BLaER1 (cell line): ENCODE measurements around the gene ITGAE.

Source experiments
- H3K27ac ChIP-seq: shearing (Covaris generic); formaldehyde crosslinking; 2 replicates; pipeline ENCODE4 v1.8.1; 2022
- H3K27me3 ChIP-seq: shearing (Covaris generic); formaldehyde crosslinking; 2 replicates; pipeline ENCODE4 v1.8.1; 2022
- H3K36me3 ChIP-seq: shearing (Covaris generic); formaldehyde crosslinking; 2 replicates; pipeline ENCODE4 v1.8.1; 2022
- H3K4me1 ChIP-seq: shearing (Covaris generic); formaldehyde crosslinking; 2 replicates; pipeline ENCODE4 v1.8.1; 2022
- H3K4me2 ChIP-seq: shearing (Covaris generic); formaldehyde crosslinking; 2 replicates; pipeline ENCODE4 v1.8.1; 2022
- H3K4me3 ChIP-seq: shearing (Covaris generic); formaldehyde crosslinking; 2 replicates; pipeline ENCODE4 v1.8.1; 2022
- H3K9ac ChIP-seq: shearing (Covaris generic); formaldehyde crosslinking; 2 replicates; pipeline ENCODE4 v1.8.1; 2022
- H3K9me3 ChIP-seq: shearing (Covaris generic); formaldehyde crosslinking; 2 replicates; pipeline ENCODE4 v1.8.1; 2022
- H4K20me1 ChIP-seq: shearing (Covaris generic); formaldehyde crosslinking; 2 replicates; pipeline ENCODE4 v1.8.1; 2022
- Cebpa-rat ChIP-seq: shearing (Covaris generic); IDR thresholded peaks from 2 replicates; pipeline ENCODE4 v1.8.1; 2022

The ITGAE gene

DNA sequence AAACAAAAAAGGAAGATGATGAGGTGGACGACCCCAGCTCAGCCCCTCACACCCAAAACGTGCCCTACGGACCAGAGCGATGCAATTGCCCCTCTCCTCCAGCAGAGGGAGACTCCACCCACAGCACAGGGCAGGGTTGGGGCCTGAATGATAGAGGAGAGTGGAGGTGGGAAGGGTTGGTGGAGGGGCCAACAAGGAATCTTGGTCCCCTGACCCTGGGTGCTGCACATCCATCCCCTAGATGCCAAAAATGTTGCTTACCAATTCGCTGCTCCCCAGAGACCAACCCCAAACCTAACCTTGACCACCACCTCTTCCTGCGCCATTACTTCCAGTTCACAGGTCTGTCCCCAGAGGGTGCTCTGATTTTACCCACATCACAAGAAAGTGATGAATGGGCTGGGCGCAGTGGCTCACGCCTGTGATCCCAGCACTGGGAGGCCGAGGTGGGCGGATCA lies 117.9 kb downstream of the ITGAE start:
- H3K9me3 ChIP-seq, result no peaks in the 10 kb centered on the region
- H3K4me2 ChIP-seq, result peak overlapping the region; percentile 65

DNA sequence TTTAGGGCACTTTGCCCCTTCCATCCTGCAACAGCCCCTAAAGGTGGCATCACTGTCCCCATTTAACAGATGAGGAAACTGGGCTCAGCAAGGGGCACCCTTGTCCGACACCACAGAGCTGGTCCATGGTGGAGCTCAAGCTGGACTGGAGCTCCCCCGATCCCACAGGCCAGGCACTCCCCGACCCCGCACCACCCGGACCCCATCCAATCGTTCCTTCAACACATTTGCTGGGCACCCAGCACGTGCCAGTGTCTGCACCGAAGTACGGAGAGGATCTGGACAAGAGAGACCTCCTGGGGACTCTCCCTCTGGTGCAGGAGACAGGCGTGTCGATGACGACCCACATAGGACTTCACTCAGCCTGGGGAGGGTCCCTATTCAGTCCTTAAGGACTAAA lies 119.0 kb downstream of the ITGAE start:
- peaks cover 21% of the 10 kb centered on the region; the same call in 1 of the 2 replicates for H4K20me1 ChIP-seq
- no peak overlapping the region for H3K27ac ChIP-seq
- TF ChIP-seq Cebpa-rat, result no peak
- no peaks in the 10 kb centered on the region for H3K9me3 ChIP-seq
- H3K4me3 ChIP-seq, result no peak overlapping the region
- no peak overlapping the region for H3K4me2 ChIP-seq
- H3K4me1 ChIP-seq, result peaks cover 34% of the 10 kb centered on the region
- H3K36me3 ChIP-seq, result peaks cover 34% of the 10 kb centered on the region; the same call in 1 of the 2 replicates
- no peak overlapping the region for H3K9ac ChIP-seq
- H3K27me3 ChIP-seq, result no peaks in the 10 kb centered on the region

More for the DNA sequence above, 117.9 kb downstream of the ITGAE start:
- Histone ChIP-seq H3K4me3 (no peak overlapping the region), H3K4me1 (peaks cover 36% of the 10 kb centered on the region), H4K20me1 (peaks cover 21% of the 10 kb centered on the region; the same call in 1 of the 2 replicates), H3K36me3 (peaks cover 24% of the 10 kb centered on the region; the same call in 1 of the 2 replicates), H3K27ac (no peak overlapping the region), H3K27me3 (no peaks in the 10 kb centered on the region), H3K9ac (no peak overlapping the region)
- no peak for TF ChIP-seq Cebpa-rat

DNA sequence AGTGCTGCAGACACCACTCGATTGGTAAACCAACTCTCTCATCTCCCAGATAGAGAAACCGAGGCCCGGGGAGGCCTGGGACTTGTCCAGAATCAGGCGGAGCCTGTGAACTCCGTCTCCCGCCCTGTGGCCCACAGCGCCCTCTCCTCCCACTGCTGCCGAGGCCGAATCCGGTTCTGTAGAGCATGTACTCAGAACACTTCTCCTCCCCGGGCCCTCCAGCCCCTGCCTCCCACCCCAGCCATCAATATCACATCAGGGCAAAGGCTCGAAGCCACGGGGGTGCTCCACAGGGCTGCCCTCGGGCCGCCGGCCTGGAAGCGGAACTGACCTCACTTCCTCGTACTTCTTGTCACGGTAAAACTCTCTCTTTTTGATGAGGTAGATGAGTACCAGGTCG lies 119.4 kb downstream of the ITGAE start:
- H3K27me3 ChIP-seq, result no peaks in the 10 kb centered on the region
- H3K36me3 ChIP-seq, result peaks cover 38% of the 10 kb centered on the region; the same call in 1 of the 2 replicates
- no peaks in the 10 kb centered on the region for H3K9me3 ChIP-seq
- H3K9ac ChIP-seq, result no peak overlapping the region
- H3K4me3 ChIP-seq, result no peak overlapping the region
- TF ChIP-seq Cebpa-rat, result no peak
- peaks cover 21% of the 10 kb centered on the region; the same call in 1 of the 2 replicates for H4K20me1 ChIP-seq
- H3K4me1 ChIP-seq, result peaks cover 34% of the 10 kb centered on the region
- H3K4me2 ChIP-seq, result no peak overlapping the region
- H3K27ac ChIP-seq, result no peak overlapping the region

DNA sequence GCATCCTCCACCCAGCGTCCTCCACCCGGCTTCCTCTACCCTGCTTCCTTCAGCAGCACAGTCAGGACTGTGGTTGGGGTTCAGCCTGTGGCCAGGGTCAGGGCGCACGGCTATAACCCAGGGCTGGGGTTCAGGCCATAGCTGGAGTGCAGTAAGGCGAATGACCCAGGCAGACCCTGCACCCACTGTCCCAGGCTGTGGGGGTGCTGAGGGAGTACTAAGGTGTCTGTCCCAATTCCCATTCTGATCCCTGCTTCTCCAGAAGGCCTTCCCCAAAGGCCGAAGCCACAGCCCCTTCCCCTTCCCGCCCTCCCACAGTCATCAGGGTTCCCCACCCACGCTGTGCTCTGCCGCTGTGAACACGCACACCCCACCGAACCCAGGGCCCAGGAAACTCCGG lies 119.9 kb downstream of the ITGAE start:
- peaks cover 38% of the 10 kb centered on the region; the same call in 1 of the 2 replicates for H3K36me3 ChIP-seq
- H3K4me2 ChIP-seq, result no peak overlapping the region
- H3K27me3 ChIP-seq, result no peaks in the 10 kb centered on the region
- no peak overlapping the region for H3K9ac ChIP-seq
- no peak overlapping the region for H3K27ac ChIP-seq
- H4K20me1 ChIP-seq, result peaks cover 21% of the 10 kb centered on the region; the same call in 1 of the 2 replicates
- no peak for TF ChIP-seq Cebpa-rat
- no peaks in the 10 kb centered on the region for H3K9me3 ChIP-seq
- peaks cover 34% of the 10 kb centered on the region for H3K4me1 ChIP-seq
- H3K4me3 ChIP-seq, result no peak overlapping the region

DNA sequence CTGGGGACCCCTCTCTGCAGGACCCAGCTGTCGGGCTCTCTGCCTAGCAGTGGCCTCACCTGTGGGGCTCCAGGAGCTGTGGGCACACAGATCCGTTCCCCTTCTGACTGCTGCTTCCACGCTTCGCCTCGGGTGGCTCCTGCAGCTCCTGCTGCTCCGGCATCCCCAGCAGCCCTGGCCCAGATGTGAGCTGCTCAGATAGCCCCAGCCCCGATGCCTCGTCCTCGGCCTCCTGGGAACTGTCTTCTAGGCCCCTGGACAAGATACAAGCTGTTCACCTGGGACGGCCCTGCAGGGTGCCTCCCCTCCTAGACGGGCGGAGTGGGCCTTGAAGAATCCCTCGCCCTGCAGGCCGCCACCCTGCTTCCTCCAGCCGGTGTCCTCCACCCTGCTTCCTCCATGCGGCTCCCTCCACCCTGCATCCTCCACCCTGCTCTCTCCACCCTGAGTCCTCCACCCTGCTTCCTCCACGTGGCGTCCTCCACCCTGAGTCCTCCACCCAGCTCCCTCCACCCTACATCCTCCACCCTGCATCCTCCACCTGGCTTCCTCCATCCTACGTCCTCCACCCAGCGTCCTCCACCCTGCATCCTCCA lies 121.4 kb downstream of the ITGAE start:
- H3K9ac ChIP-seq, result no peak overlapping the region
- no peak overlapping the region for H3K4me3 ChIP-seq
- no peak overlapping the region for H3K27ac ChIP-seq
- H3K36me3 ChIP-seq, result peaks cover 46% of the 10 kb centered on the region; the same call in 1 of the 2 replicates
- H3K4me2 ChIP-seq, result no peak overlapping the region
- H3K9me3 ChIP-seq, result no peaks in the 10 kb centered on the region
- no peaks in the 10 kb centered on the region for H3K27me3 ChIP-seq
- H4K20me1 ChIP-seq, result peaks cover 21% of the 10 kb centered on the region; the same call in 1 of the 2 replicates
- TF ChIP-seq Cebpa-rat, result no peak
- H3K4me1 ChIP-seq, result peaks cover 26% of the 10 kb centered on the region

DNA sequence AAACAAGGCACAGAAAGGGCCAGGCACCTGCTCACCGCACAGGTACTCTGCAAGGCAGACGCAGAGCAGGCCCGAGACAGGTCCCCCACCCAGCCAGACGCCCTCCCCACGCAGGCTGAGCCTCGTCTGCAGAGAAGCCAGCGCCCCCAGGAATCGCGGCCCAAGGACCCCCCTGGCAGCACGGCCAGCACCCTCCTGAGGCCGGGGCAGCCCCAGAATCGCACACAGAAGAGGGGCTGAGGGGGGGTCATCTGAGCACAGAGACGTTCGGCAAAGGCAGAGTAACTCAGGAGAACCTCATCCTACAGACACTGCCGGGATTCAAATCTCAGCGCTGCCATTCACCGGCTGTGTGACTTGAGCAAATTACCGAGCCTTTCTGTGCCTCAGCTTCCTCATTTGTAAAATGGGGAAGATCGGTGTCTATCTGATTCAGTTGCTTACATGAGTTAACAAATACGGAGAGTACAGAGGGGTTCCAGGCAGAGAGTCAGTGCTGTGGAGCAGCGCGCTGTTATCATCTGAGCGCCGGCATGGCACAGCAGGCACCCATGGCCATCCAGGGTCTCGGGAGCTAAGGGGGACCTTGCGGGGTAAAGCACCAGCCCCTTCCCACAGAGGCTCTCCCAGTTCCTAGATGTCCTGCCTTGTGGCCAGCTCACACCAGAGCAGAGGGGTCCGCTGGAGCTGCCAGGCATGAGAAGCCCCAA lies 122.0 kb downstream of the ITGAE start:
- no peak for TF ChIP-seq Cebpa-rat

DNA sequence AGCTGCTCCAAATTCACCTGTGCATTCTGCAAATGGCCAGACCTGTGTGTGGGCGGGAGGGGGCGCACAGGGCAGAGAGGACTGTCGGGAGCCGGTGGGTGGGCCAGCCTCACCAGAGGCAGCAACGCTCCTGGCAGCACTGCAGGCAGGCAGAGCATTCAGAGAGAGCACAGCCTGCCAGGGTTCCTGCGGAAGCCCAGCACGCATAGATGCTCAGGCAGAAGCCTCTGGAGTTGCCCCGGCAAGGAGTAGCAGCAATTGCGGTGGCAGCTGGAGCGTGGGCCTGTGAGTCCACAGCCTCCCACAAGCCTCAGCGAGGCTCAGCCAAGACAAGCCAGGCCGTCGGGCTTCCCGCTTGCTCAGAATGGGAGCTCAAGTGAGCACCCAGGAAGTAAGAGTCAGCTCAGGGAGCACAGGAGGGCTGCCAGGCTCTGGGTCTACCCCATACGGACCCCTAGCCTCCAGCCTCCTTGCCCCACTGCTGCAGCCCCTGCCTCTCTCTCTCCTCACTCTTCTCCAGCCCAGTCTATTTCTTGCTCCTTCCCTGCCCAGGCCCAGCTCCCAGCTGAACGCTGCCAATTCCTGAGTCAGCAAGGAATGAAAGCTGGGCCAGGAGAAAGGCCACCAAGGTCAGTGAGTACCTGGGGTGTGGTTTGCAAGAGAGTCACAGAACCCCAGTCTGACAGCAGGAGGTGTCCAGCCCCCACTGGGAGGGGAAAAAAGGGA lies 122.7 kb downstream of the ITGAE start:
- Histone ChIP-seq H3K4me2 (no peak overlapping the region), H3K9me3 (no peaks in the 10 kb centered on the region), H3K36me3 (peaks cover 51% of the 10 kb centered on the region; the same call in 1 of the 2 replicates), H3K4me3 (no peak overlapping the region), H3K4me1 (peaks cover 12% of the 10 kb centered on the region), H3K27ac (no peak overlapping the region), H3K27me3 (no peaks in the 10 kb centered on the region), H4K20me1 (peaks cover 14% of the 10 kb centered on the region; the same call in 1 of the 2 replicates), H3K9ac (no peak overlapping the region; the same call in 1 of the 2 replicates)
- TF ChIP-seq Cebpa-rat, result no peak

More for the DNA sequence above, 122.0 kb downstream of the ITGAE start:
- Histone ChIP-seq H3K9me3 (no peaks in the 10 kb centered on the region), H3K4me3 (no peak overlapping the region), H3K4me2 (no peak overlapping the region), H3K36me3 (peaks cover 46% of the 10 kb centered on the region; the same call in 1 of the 2 replicates), H4K20me1 (peaks cover 17% of the 10 kb centered on the region; the same call in 1 of the 2 replicates), H3K9ac (no peak overlapping the region; the same call in 1 of the 2 replicates), H3K27me3 (no peaks in the 10 kb centered on the region), H3K4me1 (peaks cover 19% of the 10 kb centered on the region), H3K27ac (no peak overlapping the region)

DNA sequence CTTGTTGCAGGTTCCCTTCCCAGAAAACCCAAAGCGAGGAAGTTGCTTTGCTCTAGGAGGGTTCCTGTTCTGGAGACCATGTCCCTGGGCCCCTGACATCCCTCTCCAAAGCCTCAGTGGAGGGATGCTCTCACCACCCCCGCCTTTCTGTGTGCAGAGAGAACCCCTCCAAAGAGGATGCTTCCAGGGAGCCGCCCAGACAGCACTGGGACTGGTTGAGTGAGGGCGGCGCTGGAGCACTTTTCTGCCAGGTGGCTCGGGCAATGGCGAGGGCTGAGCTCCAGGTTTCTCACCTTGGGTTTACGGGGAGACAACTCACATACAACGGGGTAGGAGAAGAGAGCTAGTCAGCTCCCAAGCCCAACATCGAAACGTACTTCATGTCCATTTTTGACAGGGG lies 125.1 kb downstream of the ITGAE start:
- Histone ChIP-seq H4K20me1 (peaks cover 29% of the 10 kb centered on the region; the same call in 1 of the 2 replicates), H3K27me3 (no peaks in the 10 kb centered on the region), H3K4me3 (no peak overlapping the region), H3K36me3 (peaks cover 68% of the 10 kb centered on the region), H3K9me3 (no peaks in the 10 kb centered on the region), H3K27ac (no peak overlapping the region), H3K4me1 (no peaks in the 10 kb centered on the region), H3K4me2 (no peak overlapping the region), H3K9ac (no peak overlapping the region)
- no peak for TF ChIP-seq Cebpa-rat

DNA sequence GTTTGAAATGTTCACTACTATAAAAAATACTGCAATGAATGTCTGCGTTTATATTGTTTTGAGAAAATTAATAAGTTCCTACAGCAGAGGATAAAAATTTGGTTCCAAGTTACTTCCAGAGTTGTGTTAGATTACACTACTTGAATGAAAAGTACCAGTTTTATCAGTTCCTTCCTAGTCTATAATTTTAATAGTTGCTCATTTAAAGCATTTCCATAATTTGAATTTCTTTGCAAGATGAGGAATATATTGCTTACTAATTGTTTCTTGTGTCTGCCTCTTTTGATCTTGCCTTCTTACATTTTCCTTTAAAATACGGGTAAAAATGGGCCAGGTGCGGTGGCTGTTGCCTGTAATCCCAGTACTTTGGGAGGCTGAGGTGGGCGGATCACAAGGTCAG lies 128.4 kb downstream of the ITGAE start:
- peaks cover 16% of the 10 kb centered on the region for H3K4me1 ChIP-seq
- no peaks in the 10 kb centered on the region for H3K9me3 ChIP-seq
- no peak overlapping the region for H3K4me3 ChIP-seq
- H3K36me3 ChIP-seq, result peaks cover 56% of the 10 kb centered on the region
- no peaks in the 10 kb centered on the region for H3K27me3 ChIP-seq
- TF ChIP-seq Cebpa-rat, result no peak
- H3K4me2 ChIP-seq, result no peak overlapping the region
- no peak overlapping the region for H3K27ac ChIP-seq
- no peak overlapping the region for H3K9ac ChIP-seq
- peaks cover 42% of the 10 kb centered on the region for H4K20me1 ChIP-seq
